Brain microvascular endothelial cell (primary cell): Measurements from ENCODE around the gene SLC15A5.

Experiments used
- DNase-seq: peaks from one replicate; pipeline ENCODE4 v3.0.0-alpha.2; 2020
- H3K27ac ChIP-seq: fragments of 250-450 bp; sonication (Bioruptor Pico); 2 replicates; pipeline ENCODE4 v1.5.1; 2020; ENCODE audit warnings: mild to moderate bottlenecking, moderate library complexity
- H3K27me3 ChIP-seq: fragments of 250-450 bp; sonication (Bioruptor Pico); replicated peaks from 2 replicates; pipeline ENCODE4 v1.5.1; 2020; ENCODE audit warnings: mild to moderate bottlenecking
- H3K36me3 ChIP-seq: fragments of 250-450 bp; sonication (Bioruptor Pico); replicated peaks from 2 replicates; pipeline ENCODE4 v1.5.1; 2020; ENCODE audit warnings: mild to moderate bottlenecking
- H3K4me3 ChIP-seq: 2 replicates; pipeline ENCODE4 v1.5.1; 2011; ENCODE audit warnings: low read depth, mild to moderate bottlenecking, control low read depth, low read length, moderate library complexity
- CTCF ChIP-seq: IDR thresholded peaks from 2 replicates; pipeline ENCODE4 v1.5.1; 2011; ENCODE audit warnings: low read depth, mild to moderate bottlenecking, moderate library complexity, low read length, control low read depth, inconsistent platforms; ENCODE audit errors: missing control alignments
- in situ Hi-C: cut with HindIII; loops from 2 replicates; pipeline ENCODE4 v1.10.0; 2017; ENCODE audit warnings: low sequenced_read_pairs, low pct_ligation_motif_present

SLC15A5 gene

GRCh38 chr12:16158050-16158449, 119.4 kb downstream of the SLC15A5 start:
- Histone ChIP-seq H3K27ac (no peak overlapping the region), H3K27me3 (no peaks in the 10 kb centered on the region), H3K36me3 (no peaks in the 10 kb centered on the region), H3K4me3 (no peak overlapping the region)
- no peak for DNase-seq
- in situ Hi-C loops = no loop called here
- TF ChIP-seq CTCF = no peak

- Histone ChIP-seq H3K36me3 (no peaks in the 10 kb centered on the region), H3K27ac (no peak overlapping the region), H3K4me3 (no peak overlapping the region), H3K27me3 (no peaks in the 10 kb centered on the region)
- DNase-seq = peak; percentile 2
- TF ChIP-seq CTCF = no peak
- in situ Hi-C loops = no loop called here
Observed at GRCh38 chr12:16155938-16156337, 121.5 kb downstream of the SLC15A5 start.

- Histone ChIP-seq H3K27me3 (no peaks in the 10 kb centered on the region), H3K36me3 (no peaks in the 10 kb centered on the region), H3K4me3 (no peak overlapping the region), H3K27ac (no peak overlapping the region)
- in situ Hi-C loops = no loop called here
- no peak for TF ChIP-seq CTCF
- no peak for DNase-seq
Observed at GRCh38 chr12:16154990-16155389, 122.5 kb downstream of the SLC15A5 start.

- Histone ChIP-seq H3K36me3 (no peaks in the 10 kb centered on the region), H3K27me3 (no peaks in the 10 kb centered on the region), H3K4me3 (no peak overlapping the region), H3K27ac (no peak overlapping the region)
- DNase-seq = no peak
- in situ Hi-C loops = no loop called here
- no peak for TF ChIP-seq CTCF
Observed at GRCh38 chr12:16152885-16153673, 124.4 kb downstream of the SLC15A5 start.

GRCh38 chr12:16150276-16150675, 127.2 kb downstream of the SLC15A5 start:
- no peak overlapping the region for H3K27ac ChIP-seq
- H3K27me3 ChIP-seq = no peaks in the 10 kb centered on the region
- no peak for DNase-seq
- in situ Hi-C loops = no loop called here
- no peak for TF ChIP-seq CTCF
- no peak overlapping the region for H3K4me3 ChIP-seq
- H3K36me3 ChIP-seq = no peaks in the 10 kb centered on the region

- TF ChIP-seq CTCF = no peak
- no peak overlapping the region for H3K4me3 ChIP-seq
- DNase-seq = no peak
Observed at GRCh38 chr12:16148938-16149337, 128.5 kb downstream of the SLC15A5 start.

More at GRCh38 chr12:16148938-16149337, 128.5 kb downstream of the SLC15A5 start:
- no peak overlapping the region for H3K27ac ChIP-seq
- H3K36me3 ChIP-seq = no peaks in the 10 kb centered on the region
- no peaks in the 10 kb centered on the region for H3K27me3 ChIP-seq
- in situ Hi-C loops = no loop called here
